ENCODE data around the gene TNFAIP2.
A peak's percentile ranks its signal among the peaks of the same experiment; 100 is the strongest.
"Not testable (repeated sequence)": the region's sequence is repeated elsewhere in the genome, so short reads cannot be mapped to it uniquely, and the experiment has no call there.

The TNFAIP2 gene

DNA sequence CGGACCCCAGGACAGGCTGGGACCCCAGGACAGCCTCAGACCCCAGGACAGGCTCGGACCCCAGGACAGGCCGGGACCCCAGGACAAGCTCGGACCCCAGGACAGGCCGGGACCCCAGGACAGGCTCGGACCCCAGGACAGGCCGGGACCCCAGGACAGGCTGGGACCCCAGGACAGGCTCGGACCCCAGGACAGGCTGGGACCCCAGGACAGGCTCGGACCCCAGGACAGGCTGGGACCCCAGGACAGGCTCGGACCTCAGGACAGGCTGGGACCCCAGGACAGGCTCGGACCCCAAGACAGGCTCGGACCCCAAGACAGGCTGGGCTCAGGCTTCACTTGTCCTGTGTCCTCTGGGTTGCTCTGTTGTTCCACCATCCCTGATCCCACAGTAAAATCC, 32.2 kb downstream of the TNFAIP2 start:
- not testable (repeated sequence) for DNase-seq (ENCODE audit: low spot score)

DNA sequence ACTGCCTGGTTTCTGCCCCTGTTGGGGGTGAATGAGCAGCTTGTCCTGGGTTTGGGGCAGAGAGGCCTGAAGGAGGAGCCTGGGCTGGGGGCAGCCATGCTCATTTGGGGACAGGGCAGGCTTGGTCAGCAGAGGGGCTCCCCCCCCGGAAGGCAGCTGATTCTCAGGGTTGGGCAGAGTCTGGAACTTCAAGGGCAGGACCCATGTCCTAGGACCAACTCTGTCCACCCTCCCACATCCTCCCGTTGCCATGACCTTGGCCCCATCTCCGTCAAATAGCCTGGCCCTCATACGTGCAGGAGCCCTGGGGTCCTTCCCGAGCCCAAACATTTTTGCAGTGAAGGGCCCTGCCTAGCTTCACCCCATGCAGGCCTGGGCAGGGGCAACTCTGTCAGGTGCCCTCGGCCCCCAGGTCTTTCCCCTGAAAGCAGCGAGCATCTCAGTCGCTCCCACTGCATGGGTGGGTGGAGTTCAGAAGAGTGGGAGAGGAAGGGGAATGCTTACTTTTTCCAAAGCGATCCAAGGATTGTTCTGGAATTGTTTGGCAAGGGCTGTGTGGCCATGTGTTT, 32.6 kb downstream of the TNFAIP2 start:
- no peak for DNase-seq (ENCODE audit: low spot score)

DNA sequence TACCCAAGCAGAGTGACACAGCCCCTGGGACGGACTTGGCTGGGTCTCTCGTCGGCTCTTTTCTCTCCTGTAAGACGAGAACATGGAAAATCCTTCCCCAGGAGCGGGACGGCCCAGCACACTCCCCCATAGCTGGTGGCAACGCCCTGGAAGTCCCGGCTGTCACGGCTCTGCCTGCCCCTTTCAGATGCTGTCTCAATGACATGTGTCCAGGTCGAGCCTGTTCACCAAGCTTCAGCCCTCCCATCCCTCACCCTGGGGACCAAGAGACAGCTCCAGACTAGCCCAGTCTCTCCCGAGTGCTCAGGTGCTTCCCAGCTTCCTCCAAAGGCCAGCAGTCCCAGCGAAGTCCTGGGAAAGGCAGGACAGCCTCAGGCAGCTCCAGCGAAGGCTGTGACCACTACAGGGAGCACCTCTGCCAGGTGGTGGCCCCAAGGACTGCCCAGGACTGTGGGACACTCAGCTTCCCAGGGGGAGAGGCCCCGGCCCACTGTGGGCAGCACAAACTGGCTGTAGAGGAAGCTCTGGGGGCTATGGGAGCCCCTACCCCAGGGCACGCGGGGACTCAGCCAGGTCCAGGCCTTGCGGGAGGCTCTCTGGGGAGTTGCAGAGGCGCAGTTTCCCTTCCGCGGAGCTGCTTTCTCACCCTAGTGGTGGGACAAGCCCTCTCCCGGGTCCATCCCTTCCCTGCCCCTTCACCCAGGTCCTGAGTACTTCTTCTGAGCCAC, 33.6 kb downstream of the TNFAIP2 start:
- DNase-seq (ENCODE audit: low spot score) = no peak

DNA sequence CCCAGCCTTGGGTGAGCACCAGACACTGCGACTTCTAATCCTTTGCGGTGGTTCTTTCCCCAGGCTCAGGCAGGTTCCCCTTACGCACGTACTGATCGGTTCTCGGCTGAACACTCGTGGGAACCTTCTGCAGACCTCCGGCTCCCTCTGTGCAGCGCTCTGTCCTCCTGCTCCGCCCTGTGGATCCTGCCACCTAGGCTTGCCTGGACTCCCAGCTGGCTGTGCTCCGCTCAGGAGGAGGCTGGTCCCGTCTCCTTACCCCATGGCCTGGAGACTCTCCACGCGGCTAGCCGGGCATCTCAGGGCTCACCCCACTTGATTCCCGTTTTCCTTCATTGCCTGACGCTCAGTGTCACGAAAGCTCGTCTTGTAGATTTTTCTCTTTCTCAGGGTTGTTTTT, 34.7 kb downstream of the TNFAIP2 start:
- DNase-seq (ENCODE audit: low spot score) = no peak

DNA sequence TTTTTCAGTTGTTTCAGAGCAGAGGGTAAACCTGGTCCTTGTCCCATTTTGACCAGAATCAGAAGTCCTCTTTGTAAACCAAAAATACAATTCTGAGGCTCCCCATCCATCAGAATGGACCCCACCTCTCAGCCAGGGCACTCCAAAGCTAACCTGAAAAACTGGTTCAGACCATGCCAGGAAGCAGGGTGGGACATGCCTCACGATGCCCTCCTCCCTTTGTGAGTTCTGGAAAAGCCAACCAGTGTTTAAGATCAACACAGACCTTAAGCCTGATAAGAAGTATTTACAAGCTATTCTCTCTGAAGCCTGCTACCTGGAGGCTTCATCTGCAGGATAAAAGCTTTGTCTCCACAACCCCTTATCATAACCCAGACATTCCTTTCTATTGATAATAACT, 35.4 kb downstream of the TNFAIP2 start:
- DNase-seq (ENCODE audit: low spot score) = no peak

DNA sequence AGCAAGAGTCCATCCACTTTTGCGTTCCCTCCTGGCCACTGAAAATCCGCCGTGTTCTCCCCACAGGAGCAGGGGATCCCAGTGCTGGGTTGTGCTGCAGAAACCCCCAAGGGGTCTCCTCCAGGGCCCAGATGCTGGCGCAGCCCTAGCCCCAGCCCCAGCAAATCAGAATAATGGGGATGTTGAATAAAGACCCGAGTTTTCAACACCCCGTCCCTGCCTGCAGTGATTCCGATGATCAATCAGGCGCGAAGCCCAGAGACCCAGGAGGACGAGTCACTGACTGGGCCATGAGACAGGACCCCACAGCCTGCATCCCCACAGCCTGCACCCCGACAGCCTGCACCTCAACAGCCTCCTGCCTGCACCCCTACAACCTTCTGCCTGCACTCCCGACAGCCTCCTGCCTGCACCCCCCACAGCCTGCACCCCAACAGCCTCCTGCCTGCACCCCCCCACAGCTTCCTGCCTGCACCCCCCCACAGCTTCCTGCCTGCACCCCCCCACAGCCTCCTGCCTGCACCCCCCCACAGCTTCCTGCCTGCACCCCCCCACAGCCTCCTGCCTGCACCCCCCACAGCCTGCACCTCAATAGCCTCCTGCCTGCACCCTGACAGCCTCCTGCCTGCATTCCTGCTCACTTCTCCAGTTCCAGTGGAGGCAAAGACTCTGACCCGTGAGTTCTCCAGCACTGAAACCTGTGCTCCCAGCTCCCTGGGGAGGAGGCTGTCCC, 37.2 kb downstream of the TNFAIP2 start:
- DNase-seq (ENCODE audit: low spot score) = no peak

DNA sequence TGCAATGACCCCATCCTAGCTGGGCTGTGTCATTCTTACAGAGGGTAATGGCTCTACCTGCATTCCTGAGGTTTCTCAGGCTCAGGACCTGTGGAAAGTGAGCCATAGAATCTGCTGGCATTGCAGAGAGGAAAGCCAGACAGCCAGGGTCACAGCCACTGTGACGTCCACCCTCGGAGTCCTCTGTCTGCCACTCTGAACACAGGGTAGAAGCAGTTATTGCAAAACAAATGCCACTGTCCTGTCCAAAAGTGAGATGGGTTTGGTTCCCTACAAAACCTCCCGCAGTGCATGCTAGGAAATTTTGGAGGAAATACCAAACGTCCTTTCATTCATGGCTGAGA, 37.8 kb downstream of the TNFAIP2 start:
- no peak for DNase-seq (ENCODE audit: low spot score)

DNA sequence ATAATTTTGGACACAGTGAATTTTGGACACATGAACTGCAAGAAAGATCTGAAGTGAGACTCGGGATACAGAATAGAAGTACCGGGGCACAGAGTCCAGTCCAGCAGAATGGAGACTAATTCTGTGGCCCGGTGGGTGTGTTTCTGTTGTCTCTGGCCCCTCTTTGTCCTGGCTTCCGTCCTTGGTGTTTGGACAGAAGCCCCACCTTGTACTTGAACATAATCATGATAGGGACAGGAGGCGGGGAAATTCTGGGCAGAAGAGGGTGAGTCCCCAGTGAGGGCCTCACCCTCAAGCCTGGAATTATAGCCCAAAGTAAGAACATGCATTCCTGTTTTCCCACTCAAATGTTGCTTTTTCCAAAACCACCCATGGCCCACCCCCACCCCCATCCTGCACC, 39.9 kb downstream of the TNFAIP2 start:
- DNase-seq (ENCODE audit: low spot score) = no peak

DNA sequence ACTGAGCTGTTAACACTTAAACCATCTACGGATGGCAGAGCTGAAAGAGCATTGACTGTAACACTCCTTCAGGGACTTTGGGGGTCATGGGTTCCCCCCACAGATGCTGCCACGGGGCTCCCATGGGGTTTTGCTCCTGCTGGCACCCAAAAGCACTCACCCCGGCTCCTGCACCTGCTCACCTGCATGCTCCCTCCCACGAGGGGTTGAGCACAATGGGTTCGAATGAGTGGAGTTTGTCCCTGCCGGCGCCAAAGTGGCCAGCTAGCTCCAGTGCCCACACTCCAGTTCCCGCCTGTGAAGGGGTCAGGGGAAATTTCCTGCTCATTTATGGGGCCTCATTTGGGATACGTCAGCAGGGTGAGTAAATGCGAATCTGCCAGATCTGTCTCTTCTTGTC, 40.7 kb downstream of the TNFAIP2 start:
- DNase-seq (ENCODE audit: low spot score) = no peak

DNA sequence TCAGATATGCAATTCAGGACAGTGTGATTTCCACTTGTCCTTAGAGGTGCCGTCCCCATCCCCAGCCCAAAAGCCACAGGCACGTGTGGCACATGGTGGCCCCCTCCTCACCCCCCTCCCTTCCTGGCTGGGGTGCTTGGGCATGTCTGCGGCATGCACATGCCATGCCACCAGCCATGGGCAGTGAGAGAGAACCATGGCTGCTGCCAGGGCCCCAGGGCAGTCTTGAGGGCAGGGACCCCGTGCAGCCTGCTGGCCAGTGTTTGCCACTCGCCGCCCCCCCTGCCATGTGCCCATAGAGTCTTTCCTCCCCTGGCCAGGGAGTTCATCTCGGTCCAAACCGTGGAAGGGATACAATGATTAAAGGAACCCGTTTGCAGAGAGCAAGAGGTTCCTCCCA, 41.5 kb downstream of the TNFAIP2 start:
- no peak for DNase-seq (ENCODE audit: low spot score)

DNA sequence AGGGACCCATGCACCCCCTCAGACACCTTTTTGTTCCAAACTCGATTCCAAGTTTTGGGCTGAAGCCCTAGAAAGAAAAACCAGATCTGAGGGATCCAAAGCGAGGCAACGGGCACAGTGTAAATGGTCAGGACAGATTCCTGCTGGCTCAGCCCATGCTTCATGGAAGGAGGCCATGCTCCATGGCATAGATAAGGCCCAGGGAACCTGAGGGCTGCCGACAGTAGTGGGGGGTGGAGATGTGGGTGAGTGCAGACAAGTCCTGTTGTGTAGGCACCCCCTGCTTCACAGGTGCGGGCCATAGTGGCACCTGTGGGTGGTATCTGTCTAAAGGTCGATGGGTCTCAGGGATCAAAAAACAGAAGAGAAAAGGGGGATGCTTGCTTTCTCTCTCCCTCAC, 42.1 kb downstream of the TNFAIP2 start:
- DNase-seq (ENCODE audit: low spot score) = no peak

DNA sequence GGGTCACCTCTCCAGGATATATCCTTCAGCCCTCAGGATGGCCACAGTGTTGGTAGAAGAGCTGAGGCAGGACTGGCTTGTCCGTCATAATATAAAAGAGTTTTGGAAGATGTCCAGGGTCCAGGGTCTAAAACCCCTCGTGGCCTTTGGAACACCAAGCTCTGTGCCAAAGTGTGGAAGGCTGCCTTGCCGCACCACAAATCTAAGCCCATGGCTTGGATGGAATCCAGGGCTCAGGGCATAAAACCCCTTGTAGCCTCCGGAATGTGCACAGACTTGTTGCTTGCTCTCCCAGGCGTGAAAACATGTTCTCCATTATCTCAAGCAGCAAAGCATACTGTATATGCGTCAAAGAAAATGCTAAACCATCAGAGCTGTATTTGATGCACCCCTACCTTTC, 46.7 kb downstream of the TNFAIP2 start:
- DNase-seq (ENCODE audit: low spot score) = no peak

DNA sequence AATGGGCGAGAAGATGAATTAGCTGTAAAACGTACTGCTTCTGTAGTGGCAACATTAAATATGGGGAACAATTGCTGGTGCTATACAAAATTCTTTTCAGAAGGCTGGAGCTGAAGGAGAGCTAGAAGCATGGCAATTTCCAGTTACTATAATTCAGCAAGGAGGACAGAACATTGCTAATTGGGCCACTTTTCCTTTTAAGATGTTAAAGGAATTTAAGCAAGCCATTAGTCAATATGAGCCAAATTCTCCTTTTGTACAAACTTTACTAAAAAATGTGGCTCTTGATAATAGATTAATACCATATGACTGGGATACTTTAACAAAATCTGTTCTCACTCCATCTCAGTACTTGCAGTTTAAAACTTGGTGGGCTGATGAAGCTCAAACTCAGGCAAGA, 47.9 kb downstream of the TNFAIP2 start:
- DNase-seq (ENCODE audit: low spot score) = not testable (repeated sequence)

DNA sequence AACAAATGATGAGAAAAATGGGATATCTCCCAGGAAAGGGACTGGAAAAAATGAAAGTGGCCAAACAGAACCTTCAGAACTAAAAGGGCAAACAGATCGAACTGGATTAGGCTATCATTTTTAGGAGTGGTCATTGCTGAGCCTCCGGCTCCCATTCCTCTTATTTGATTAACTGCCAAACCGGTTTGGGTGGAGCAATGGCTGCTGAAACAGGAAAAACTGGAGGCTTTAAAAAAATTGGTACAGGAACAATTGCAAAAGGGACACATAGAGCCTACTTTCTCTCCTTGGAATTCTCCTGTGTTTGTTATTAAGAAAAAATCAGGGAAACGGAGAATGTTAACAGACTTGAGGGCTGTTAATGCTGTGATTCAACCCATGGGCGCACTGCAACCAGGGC, 49.7 kb downstream of the TNFAIP2 start:
- DNase-seq (ENCODE audit: low spot score) = no peak

DNA sequence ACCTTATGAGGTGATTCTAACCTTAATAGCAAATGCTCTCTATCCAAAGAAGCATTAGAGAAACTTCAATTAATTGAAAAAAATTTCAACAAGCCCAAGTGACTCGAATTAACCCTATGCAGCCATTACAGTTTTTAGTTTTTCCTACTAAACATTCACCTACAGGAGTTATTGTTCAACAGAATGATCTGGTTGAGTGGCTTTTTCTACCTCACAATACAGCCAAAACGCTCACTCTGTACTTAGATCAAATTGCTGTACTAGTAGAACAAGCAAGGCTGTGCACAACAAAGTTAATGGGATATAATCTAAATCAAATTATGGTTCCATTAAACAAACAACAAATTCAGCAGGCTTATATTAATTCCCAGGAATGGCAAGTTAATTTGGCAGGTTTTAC, 50.6 kb downstream of the TNFAIP2 start:
- not testable (repeated sequence) for DNase-seq (ENCODE audit: low spot score)

DNA sequence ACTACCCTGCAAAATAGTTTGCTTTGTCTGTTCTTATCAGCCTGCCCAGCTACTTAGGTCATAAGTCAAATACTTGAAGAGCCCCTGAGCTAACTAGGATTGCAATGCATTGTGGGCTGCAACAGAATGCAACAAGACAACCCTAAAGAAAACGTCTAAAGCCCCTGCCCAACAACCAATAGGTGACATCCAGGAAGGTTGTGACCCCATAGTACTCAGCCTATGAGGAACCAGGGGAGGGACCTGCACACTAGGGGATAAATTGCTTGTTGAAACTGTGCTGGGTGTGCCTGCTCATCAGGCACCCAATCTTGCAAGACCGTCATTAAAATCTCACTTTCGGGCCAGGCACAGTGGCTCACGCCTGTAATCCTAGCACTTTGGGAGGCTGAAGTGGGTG, 52.9 kb downstream of the TNFAIP2 start:
- not testable (repeated sequence) for DNase-seq (ENCODE audit: low spot score)

DNA sequence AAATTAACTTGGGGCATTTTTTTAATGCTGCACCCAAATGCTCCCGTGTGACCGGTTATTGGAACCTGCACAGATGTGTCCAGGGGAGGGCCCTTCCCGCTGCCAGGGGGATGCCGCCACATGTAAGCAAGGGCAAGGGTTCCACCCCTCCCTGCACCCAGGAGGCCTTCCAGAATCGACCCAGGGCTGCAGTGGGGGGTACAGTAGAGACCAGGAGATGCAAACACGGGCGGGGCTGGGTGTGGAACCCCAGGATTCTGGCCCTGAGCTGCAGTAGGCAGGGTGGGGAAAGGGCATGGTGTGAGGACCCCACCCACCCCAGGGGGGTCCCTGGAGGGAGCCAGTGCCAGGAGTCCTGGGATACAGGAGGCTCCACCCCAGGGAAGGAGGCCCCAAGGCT, 54.1 kb downstream of the TNFAIP2 start:
- DNase-seq (ENCODE audit: low spot score) = no peak

DNA sequence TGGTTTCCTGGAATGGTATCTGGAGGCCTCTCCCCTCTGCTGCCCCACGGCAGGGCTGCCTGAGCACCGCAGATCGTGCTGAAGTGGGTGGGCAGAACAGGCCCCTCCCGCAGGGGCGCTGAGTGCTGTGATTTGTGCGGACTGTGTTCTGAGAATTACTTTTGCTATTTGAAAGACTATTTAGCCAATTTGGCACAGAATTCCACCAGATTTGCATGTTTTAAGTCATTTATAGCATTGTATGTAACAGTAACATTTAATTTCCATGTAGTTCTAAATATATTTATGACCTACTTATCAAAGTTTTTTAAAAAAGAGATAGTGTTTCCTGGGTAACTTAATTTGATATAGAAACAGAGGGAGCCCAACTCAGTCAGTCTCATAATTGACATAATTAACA, 55.3 kb downstream of the TNFAIP2 start:
- DNase-seq (ENCODE audit: low spot score) = no peak

DNA sequence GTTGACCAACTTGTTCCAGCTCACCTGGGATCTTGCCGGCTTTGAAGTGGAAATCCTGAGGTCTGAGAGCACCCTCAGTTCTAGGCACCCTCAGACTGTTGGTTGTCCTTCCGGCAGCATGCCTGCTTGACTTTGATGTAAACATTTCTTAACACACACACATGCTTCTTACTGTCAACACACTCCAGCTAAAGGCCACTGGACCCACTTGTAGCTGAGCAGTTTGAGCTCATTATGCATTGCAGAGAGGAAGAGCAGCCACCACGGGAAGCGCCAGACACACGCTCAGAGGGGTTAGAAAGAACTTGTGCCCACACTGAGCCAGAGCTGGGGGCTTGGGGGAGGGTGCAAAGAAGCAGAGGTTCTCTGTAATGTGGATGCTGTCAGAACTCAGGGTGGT, 55.8 kb downstream of the TNFAIP2 start:
- no peak for DNase-seq (ENCODE audit: low spot score)

DNA sequence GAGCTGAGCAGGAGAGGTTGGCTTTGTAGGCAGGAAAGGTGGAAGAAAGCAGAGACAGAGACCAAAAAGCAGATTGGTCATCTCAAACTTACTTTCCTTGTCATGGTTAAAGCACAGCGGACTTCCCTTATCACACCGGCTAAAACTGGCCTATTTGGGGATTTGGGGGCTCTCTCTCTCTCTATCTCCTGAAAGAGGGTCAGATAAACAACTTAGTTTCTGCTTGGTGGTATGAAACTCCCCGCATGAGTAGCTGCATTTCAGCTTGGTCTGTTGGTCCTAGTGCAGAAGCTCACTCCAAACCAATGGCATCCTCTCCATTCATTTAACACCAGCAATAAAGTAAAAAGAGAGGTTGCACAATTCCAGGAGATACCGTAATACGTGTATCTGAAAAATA, 57.1 kb downstream of the TNFAIP2 start:
- no peak for DNase-seq (ENCODE audit: low spot score)

DNA sequence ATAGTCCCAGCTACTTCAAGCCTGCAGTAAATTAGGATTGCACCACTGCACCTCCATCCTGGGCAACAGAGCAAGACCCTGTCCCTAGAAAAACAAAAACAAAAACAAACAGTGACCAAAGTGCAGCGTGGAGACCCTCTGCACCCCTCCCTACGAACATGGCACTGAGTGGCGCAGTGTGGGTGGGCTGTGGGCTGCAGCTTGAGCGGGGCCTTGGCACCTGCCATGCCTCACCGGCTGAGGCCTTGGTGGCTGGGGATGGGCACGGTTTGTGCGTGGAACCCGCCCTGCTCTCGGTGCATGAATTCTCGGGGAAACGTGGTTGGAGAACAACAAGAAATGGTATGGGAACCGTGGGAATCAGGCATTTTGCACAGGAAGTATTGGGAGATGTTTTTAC, 60.8 kb downstream of the TNFAIP2 start:
- DNase-seq (ENCODE audit: low spot score) = no peak

DNA sequence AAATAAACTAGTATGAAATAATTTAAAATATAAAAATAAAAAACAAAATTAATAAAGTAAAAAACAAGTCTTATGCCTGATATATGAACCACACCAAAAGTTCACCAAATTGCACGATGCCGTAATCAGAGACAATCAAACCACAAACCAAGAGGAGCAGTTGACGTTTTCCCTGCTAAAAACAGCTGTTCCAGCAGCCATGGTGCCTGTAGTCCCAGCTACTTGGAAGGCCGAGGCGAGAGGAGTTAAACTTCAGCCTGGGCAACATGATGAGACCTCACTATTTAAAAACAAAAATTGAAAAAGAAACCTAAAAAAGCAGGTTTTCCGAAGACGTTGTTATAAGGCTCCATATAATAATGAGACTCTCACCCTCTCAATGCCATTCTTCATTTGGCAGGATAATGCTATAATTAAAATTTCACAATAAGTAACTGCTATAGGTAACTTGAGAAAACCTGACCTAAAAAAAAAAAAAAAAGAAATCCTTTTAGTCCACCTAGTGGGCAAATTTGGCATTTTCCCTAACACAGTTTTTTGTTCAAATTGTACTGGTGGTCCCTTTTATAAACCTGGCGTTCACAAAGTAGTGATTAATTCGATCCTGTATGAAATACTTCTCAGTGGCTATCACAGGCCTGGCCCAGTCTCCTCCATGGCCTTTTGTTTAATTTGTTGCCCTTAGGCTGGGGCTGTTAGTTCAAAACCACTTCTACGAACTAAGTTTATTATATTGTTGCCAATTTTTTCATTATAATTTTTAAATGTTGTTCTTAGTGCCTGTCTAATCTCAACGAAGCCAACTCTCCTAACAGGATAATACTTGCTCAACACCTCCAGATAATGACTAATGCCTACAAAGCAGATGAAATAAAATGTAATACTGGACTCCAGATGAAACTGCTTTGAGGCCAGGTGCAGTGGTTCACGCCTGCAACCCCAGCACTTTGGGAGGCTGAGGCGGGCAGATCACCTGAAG, 62.1 kb downstream of the TNFAIP2 start:
- DNase-seq (ENCODE audit: low spot score) = peak; percentile 2
